ENCODE results near the gene ACACA.

Gene ACACA

GRCh38 chr17:37142294-37142896 is 264.2 kb downstream of the ACACA start:
- H3K4me3 ChIP-seq (ENCODE audit: low read length): no peak overlapping the region
- no peaks in the 10 kb centered on the region for H4K20me1 ChIP-seq (ENCODE audit: control insufficient read depth, insufficient read depth, low read depth, low read length)
- peaks cover 19% of the 10 kb centered on the region for H3K4me1 ChIP-seq (ENCODE audit: control insufficient read depth, low read length)
- no peaks in the 10 kb centered on the region; the same call in 1 of the 2 replicates for H3K79me2 ChIP-seq (ENCODE audit: control insufficient read depth, low read length)
- peaks cover 8% of the 10 kb centered on the region for H3F3A ChIP-seq (ENCODE audit: control insufficient read depth, insufficient read depth)
- H3K36me3 ChIP-seq (ENCODE audit: control insufficient read depth, low read length): peaks cover 66% of the 10 kb centered on the region
- H3K27me3 ChIP-seq (ENCODE audit: control insufficient read depth, low read length): no peaks in the 10 kb centered on the region
- H3K4me2 ChIP-seq (ENCODE audit: low read length): no peak overlapping the region
- H3K9me3 ChIP-seq (ENCODE audit: control insufficient read depth, insufficient read depth, low read length): no peaks in the 10 kb centered on the region
- TF ChIP-seq CTCF (IDR thresholded peaks at IDR 0.05; ENCODE audit: low read depth, low read length, poor library complexity, severe bottlenecking) (no peak), EZH2phosphoT487 (IDR thresholded peaks at IDR 0.05; ENCODE audit: borderline replicate concordance, low read length) (no peak)
- H3K27ac ChIP-seq (ENCODE audit: low read depth, low read length): no peak overlapping the region
- no peaks in the 10 kb centered on the region for H3K9me2 ChIP-seq (replicated peaks; ENCODE audit: control insufficient read depth, low read length)

GRCh38 chr17:37138571-37139120 is 268.0 kb downstream of the ACACA start:
- Histone ChIP-seq H3K9me3 (ENCODE audit: control insufficient read depth, insufficient read depth, low read length) (no peaks in the 10 kb centered on the region), H3K4me1 (ENCODE audit: control insufficient read depth, low read length) (no peaks in the 10 kb centered on the region), H3K27me3 (ENCODE audit: control insufficient read depth, low read length) (no peaks in the 10 kb centered on the region), H3K9me2 (replicated peaks; ENCODE audit: control insufficient read depth, low read length) (no peaks in the 10 kb centered on the region), H3K27ac (ENCODE audit: low read depth, low read length) (no peak overlapping the region), H3K36me3 (ENCODE audit: control insufficient read depth, low read length) (peaks cover 54% of the 10 kb centered on the region), H4K20me1 (ENCODE audit: control insufficient read depth, insufficient read depth, low read depth, low read length) (no peaks in the 10 kb centered on the region), H3K4me2 (ENCODE audit: low read length) (no peak overlapping the region), H3K4me3 (ENCODE audit: low read length) (no peak overlapping the region), H3F3A (ENCODE audit: control insufficient read depth, insufficient read depth) (no peaks in the 10 kb centered on the region), H3K79me2 (ENCODE audit: control insufficient read depth, low read length) (no peaks in the 10 kb centered on the region)
- TF ChIP-seq CTCF (IDR thresholded peaks at IDR 0.05; ENCODE audit: low read depth, low read length, poor library complexity, severe bottlenecking) (no peak), EZH2phosphoT487 (IDR thresholded peaks at IDR 0.05; ENCODE audit: borderline replicate concordance, low read length) (no peak)

DNA sequence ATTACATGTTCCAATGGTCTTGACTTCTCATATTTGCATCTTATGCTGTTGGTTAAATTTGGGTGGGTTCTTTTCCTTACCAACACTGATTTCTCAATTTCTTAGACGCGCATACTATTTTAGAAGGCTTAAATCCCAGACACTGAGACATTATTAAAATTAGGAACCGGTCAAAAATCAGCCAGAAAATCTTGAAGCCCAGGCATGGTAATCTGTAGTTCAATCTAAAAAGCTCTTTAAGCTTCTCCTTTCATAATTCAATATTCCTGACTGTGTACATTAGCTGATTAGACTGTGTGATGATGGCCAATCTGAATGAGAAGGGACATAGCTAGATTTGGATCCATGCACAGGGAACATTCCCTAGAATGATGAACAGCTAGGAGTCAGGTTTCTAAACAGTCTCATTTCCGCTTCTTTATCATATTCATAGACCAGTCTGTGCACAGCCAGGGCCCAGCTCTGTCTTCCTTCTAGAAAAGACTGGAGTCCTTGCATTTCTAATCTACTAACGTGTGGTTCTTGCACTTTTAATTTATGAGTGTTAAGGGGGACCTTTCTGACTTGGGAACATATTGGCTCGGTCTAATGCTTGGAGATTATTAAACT is 268.6 kb downstream of the ACACA start:
- no peak for TF ChIP-seq EZH2phosphoT487 (IDR thresholded peaks at IDR 0.05; ENCODE audit: borderline replicate concordance, low read length)
- TF ChIP-seq CTCF (IDR thresholded peaks at IDR 0.05; ENCODE audit: low read depth, low read length, poor library complexity, severe bottlenecking): no peak
- no peaks in the 10 kb centered on the region for H3K79me2 ChIP-seq (ENCODE audit: control insufficient read depth, low read length)
- no peaks in the 10 kb centered on the region for H3K9me3 ChIP-seq (ENCODE audit: control insufficient read depth, insufficient read depth, low read length)
- no peak overlapping the region for H3K27ac ChIP-seq (ENCODE audit: low read depth, low read length)
- H3K9me2 ChIP-seq (replicated peaks; ENCODE audit: control insufficient read depth, low read length): no peaks in the 10 kb centered on the region
- H3F3A ChIP-seq (ENCODE audit: control insufficient read depth, insufficient read depth): no peaks in the 10 kb centered on the region
- no peak overlapping the region for H3K4me2 ChIP-seq (ENCODE audit: low read length)
- H4K20me1 ChIP-seq (ENCODE audit: control insufficient read depth, insufficient read depth, low read depth, low read length): no peaks in the 10 kb centered on the region
- no peaks in the 10 kb centered on the region for H3K4me1 ChIP-seq (ENCODE audit: control insufficient read depth, low read length)
- H3K36me3 ChIP-seq (ENCODE audit: control insufficient read depth, low read length): peaks cover 57% of the 10 kb centered on the region
- H3K27me3 ChIP-seq (ENCODE audit: control insufficient read depth, low read length): no peaks in the 10 kb centered on the region
- no peak overlapping the region for H3K4me3 ChIP-seq (ENCODE audit: low read length)

Measured in DOHH2 (cell line).